Fibroblast of the aortic adventitia (primary cell): ENCODE measurements around the gene CAPZA1. TPM values are rescaled to one million over a fixed set of nuclear protein-coding genes. Genes with fewer than 3 reads are reported as not detected.

Source experiments
- DNase-seq: peaks from one replicate; pipeline ENCODE4 v3.0.0-alpha.2; 2010; ENCODE audit warnings: low read depth
- H3K4me3 ChIP-seq: 2 replicates; pipeline ENCODE4 v1.5.1; 2011; ENCODE audit warnings: low read depth, mild to moderate bottlenecking, control low read depth, low read length, moderate library complexity
- total RNA-seq: library from RNA; depleted of rRNA; stranded (reverse); fragments of >200 nt; gene quantifications from 2 replicates; pipeline ENCODE4 v1.2.3, GENCODE V29; 2012; ENCODE audit warnings: low replicate concordance
- TF ChIP-seq, protein P1 (sequence below): IDR thresholded peaks from 2 replicates; pipeline ENCODE4 v1.5.1; 2011; ENCODE audit warnings: mild to moderate bottlenecking, low read length, control low read depth, inconsistent platforms; ENCODE audit not compliant: insufficient read depth

CAPZA1 gene
- total RNA-seq, 1 donor, result 281 TPM

DNA sequence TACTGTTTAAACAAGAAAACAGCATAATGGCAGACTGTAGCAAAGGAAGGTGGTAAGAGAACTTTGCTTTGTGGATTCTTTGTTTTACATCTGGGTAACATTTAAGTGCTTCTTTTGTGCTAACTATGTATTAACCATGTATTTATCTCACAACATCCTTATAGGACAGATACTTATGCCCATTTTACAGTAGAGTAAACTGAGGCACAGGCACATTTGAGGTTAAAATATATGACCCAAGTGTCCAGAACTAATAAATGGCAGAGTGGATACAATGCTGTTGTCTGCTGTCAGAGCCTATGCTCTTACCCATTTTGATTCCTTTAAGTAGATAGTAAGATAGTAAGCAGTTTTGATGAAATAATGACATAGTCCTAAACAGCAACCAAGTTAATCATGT is 7.3 kb downstream of the CAPZA1 start:
- no peak overlapping the region for H3K4me3 ChIP-seq
- TF ChIP-seq, protein P1, sequence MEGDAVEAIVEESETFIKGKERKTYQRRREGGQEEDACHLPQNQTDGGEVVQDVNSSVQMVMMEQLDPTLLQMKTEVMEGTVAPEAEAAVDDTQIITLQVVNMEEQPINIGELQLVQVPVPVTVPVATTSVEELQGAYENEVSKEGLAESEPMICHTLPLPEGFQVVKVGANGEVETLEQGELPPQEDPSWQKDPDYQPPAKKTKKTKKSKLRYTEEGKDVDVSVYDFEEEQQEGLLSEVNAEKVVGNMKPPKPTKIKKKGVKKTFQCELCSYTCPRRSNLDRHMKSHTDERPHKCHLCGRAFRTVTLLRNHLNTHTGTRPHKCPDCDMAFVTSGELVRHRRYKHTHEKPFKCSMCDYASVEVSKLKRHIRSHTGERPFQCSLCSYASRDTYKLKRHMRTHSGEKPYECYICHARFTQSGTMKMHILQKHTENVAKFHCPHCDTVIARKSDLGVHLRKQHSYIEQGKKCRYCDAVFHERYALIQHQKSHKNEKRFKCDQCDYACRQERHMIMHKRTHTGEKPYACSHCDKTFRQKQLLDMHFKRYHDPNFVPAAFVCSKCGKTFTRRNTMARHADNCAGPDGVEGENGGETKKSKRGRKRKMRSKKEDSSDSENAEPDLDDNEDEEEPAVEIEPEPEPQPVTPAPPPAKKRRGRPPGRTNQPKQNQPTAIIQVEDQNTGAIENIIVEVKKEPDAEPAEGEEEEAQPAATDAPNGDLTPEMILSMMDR, result no peak
- DNase-seq, result no peak

DNA sequence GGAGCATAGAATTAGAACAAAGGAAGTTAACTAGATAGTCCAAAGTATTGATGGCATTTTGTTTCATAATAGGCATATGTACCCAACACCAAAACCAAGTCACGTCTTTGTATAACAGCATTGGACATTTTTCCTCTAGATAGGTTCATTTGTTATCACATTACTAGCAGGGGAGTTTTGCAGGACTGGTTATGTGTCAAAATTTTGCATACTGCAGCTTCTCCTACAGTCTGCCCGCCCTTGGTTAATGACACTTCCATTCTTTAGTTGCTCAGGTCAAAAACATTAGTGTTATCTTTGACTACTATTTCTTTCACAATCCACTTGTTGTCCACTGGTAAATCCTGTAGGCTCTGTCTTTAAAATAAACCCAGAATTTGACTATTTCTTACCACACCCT is 8.9 kb downstream of the CAPZA1 start:
- no peak overlapping the region for H3K4me3 ChIP-seq
- DNase-seq, result no peak
- TF ChIP-seq, protein P1, result no peak

DNA sequence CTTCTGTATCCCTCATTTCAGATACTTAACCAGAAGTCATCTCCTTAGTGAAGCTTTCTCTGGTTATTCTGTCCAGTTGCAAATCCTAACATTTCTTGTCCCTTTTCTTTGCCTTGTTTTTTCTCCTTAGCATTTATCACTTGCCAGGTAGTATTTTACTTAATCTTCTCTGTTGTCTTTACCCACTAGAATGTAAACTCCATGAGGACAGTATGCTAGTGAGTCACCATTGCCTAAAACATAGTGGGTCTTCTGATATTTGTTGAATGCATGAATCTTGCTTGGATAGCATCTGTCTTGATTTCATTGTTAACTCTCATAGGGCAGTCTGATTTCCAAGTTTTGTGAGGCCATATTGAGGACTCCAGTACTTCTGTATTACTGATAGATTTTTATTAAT is 9.6 kb downstream of the CAPZA1 start:
- no peak for DNase-seq
- no peak overlapping the region for H3K4me3 ChIP-seq
- TF ChIP-seq, protein P1, result no peak

DNA sequence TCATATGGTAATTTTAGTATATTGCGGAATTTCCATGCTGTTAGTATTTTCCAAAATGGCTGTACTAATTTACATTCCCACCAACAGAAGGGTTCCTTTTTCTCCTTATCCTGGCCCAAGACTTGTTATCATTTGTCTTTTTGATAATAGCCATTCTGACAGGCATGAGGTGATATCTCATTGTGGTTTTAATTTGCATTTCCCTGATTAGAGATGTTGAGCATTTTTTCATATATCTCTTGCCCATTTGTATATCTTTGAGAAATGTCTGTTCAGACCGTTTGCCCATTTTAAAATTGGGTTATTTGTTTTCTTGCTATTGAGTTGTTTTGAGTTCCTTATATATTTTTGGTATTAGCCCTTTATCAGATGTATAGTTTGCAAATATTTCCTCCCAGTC is 14.0 kb downstream of the CAPZA1 start:
- no peak for DNase-seq
- TF ChIP-seq, protein P1, result no peak
- no peak overlapping the region for H3K4me3 ChIP-seq

DNA sequence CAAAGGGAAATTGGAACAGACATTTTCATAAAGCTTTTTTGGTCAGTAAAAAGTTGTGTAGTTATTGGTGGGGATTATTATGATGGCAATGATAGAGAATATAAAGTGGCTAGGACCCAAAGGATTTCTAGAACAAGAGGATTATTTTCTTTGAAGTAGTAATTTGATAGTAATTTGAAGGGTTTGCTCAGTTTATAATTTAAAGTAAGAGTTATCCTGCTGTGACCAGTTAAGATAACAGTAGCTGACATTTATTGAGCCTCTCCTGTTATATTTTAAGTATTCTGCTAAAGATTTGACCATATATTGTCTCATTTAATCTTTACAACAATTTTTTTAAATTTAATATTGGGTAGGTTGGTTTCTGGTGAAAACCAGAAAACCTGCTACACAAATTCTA is 14.7 kb downstream of the CAPZA1 start:
- TF ChIP-seq, protein P1, result no peak
- no peak for DNase-seq
- no peak overlapping the region for H3K4me3 ChIP-seq

DNA sequence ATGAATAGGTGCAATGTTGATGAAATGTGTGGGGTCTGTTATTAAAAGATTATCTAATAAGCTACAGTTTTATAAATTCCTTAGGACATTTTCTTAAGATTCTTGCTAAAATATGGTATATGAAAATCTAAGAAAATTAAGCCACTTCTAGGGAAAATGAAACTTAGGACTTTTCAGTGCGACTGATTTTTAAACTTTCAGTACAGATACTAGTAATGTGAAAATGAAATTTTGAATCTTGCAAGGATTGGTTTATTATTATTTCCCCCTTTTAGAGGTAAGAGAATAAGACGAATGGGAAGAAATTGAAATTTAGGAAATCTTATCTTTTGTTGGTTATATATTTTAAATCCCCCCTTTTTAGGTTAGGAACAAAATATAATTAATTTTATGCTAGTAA is 16.4 kb downstream of the CAPZA1 start:
- H3K4me3 ChIP-seq, result no peak overlapping the region
- DNase-seq, result no peak
- TF ChIP-seq, protein P1, result no peak

DNA sequence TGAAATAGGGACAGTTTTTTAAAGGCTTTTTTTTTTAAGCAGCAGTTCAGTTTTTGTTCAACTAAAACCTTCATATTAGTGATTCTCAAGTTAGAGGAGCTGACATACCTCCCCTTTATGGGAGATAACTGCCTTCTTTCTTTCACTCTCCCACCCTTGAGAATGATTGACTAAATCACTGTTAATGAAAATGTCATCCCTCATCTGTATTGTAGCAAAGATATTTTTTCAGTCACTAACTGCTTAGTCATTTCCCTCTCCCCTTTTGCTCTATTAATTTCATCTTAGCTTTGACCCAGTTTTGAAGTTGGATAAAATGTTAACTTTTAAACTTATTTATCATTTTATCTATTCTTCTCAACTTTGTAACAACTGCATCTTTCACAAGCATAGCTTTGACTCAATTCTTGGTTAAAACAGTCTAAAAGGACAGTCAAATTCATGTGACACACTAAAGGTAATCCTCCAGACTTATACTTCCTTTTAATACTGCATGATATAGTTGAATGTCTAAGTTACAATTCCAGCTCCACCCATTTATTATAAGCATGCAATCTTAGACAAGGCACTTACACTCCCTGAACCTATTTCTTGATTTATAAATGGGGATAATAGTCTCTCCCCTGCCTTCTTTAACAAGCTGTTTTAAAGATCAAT is 17.1 kb downstream of the CAPZA1 start:
- DNase-seq, result no peak
- H3K4me3 ChIP-seq, result no peak overlapping the region
- TF ChIP-seq, protein P1, result no peak
